Mesothelial cell of epicardium (in vitro differentiated cells): Measurements from ENCODE around the gene ARMC12. TPM values are rescaled to one million over a fixed set of nuclear protein-coding genes. Genes with fewer than 3 reads are reported as not detected.

Source experiments
- DNase-seq, 2 experiments: peaks; one replicate each; pipeline ENCODE4 v3.0.0; 2021; ENCODE audit warnings: low spot score in 2 of 2; ENCODE audit not compliant: unreplicated experiment in 2 of 2
- H3K27ac Mint-ChIP-seq: 2 replicates; pipeline ENCODE4 v1.8.0; 2021; ENCODE audit warnings: mixed read lengths
- H3K27me3 Mint-ChIP-seq: 2 replicates; pipeline ENCODE4 v1.8.0; 2021; ENCODE audit warnings: low read depth, mixed read lengths
- H3K36me3 Mint-ChIP-seq: 2 replicates; pipeline ENCODE4 v1.8.0; 2021; ENCODE audit warnings: mixed read lengths
- H3K4me1 Mint-ChIP-seq: 2 replicates; pipeline ENCODE4 v1.8.0; 2021; ENCODE audit warnings: mixed read lengths
- H3K4me3 Mint-ChIP-seq: 2 replicates; pipeline ENCODE4 v1.8.0; 2021; ENCODE audit warnings: mild to moderate bottlenecking, moderate library complexity, mixed read lengths
- H3K9me3 Mint-ChIP-seq: 2 replicates; pipeline ENCODE4 v1.8.0; 2021; ENCODE audit warnings: mixed read lengths
- CTCF ChIP-seq: fragments of 200-600 bp; sonication (generic); IDR thresholded peaks from one replicate; pipeline ENCODE4 v1.5.0; 2021; ENCODE audit warnings: antibody characterized with exemption; ENCODE audit not compliant: unreplicated experiment
- total RNA-seq: library from RNA; stranded (reverse); gene quantifications from 3 replicates; pipeline ENCODE4 v1.2.1, GENCODE V29; 2021

The ARMC12 gene
- total RNA-seq, 1 donor from 2014 or later: 4.2 TPM

GRCh38 chr6:35707714-35708407 lies 29.0 kb upstream of the ARMC12 start:
- Mint-ChIP-seq H3K9me3 (peaks cover 17% of the 10 kb centered on the region), H3K36me3 (peaks cover 4% of the 10 kb centered on the region), H3K4me3 (no peak overlapping the region), H3K4me1 (peaks cover 5% of the 10 kb centered on the region), H3K27me3 (no peaks in the 10 kb centered on the region), H3K27ac (no peak overlapping the region)
- no peak for TF ChIP-seq CTCF
- DNase-seq: no peak

GRCh38 chr6:35708585-35708984 lies 28.2 kb upstream of the ARMC12 start:
- Mint-ChIP-seq H3K27me3 (no peaks in the 10 kb centered on the region), H3K36me3 (peaks cover 4% of the 10 kb centered on the region), H3K27ac (no peak overlapping the region), H3K4me1 (peaks cover 5% of the 10 kb centered on the region), H3K4me3 (no peak overlapping the region), H3K9me3 (peaks cover 15% of the 10 kb centered on the region)
- TF ChIP-seq CTCF: no peak
- no peak for DNase-seq

- no peak for DNase-seq
- Mint-ChIP-seq H3K27me3 (peaks cover under 1% of the 10 kb centered on the region), H3K27ac (no peak overlapping the region), H3K9me3 (peaks cover 9% of the 10 kb centered on the region), H3K36me3 (peaks cover 4% of the 10 kb centered on the region), H3K4me1 (peaks cover 5% of the 10 kb centered on the region), H3K4me3 (no peak overlapping the region)
- TF ChIP-seq CTCF: no peak
Measured at GRCh38 chr6:35710241-35710847, 26.5 kb upstream of the ARMC12 start.

- Mint-ChIP-seq H3K27ac (no peak overlapping the region), H3K4me1 (peaks cover 3% of the 10 kb centered on the region), H3K4me3 (no peak overlapping the region), H3K9me3 (peaks cover 9% of the 10 kb centered on the region), H3K27me3 (peaks cover 11% of the 10 kb centered on the region), H3K36me3 (peaks cover 4% of the 10 kb centered on the region)
- no peak for TF ChIP-seq CTCF
- no peak for DNase-seq
Measured at GRCh38 chr6:35711731-35712130, 25.1 kb upstream of the ARMC12 start.

- H3K27ac Mint-ChIP-seq: no peak overlapping the region
- peaks cover 11% of the 10 kb centered on the region for H3K27me3 Mint-ChIP-seq
- no peak for TF ChIP-seq CTCF
- H3K4me3 Mint-ChIP-seq: no peak overlapping the region
- H3K36me3 Mint-ChIP-seq: peaks cover 4% of the 10 kb centered on the region
- peaks cover 10% of the 10 kb centered on the region for H3K4me1 Mint-ChIP-seq
- no peak for DNase-seq
- peaks cover 9% of the 10 kb centered on the region for H3K9me3 Mint-ChIP-seq
Measured at GRCh38 chr6:35713006-35713767, 23.6 kb upstream of the ARMC12 start.
